IMR-90 (cell line): ENCODE data around the gene CLDN4.

ENCODE experiments used
- POLR2A ChIP-seq: IDR thresholded peaks from 2 replicates; pipeline ENCODE4 v1.6.1; 2012; ENCODE audit warnings: mild to moderate bottlenecking, low read depth, low read length
- TF ChIP-seq, protein P1 (sequence below): conservative IDR thresholded peaks from 2 replicates; pipeline ENCODE4 v1.5.1; 2012; ENCODE audit warnings: mild to moderate bottlenecking, low read depth, low read length, improper control_type of control experiment

GRCh38 chr7:73786588-73786987 is 44.2 kb upstream of the CLDN4 start:
- TF ChIP-seq, protein P1, sequence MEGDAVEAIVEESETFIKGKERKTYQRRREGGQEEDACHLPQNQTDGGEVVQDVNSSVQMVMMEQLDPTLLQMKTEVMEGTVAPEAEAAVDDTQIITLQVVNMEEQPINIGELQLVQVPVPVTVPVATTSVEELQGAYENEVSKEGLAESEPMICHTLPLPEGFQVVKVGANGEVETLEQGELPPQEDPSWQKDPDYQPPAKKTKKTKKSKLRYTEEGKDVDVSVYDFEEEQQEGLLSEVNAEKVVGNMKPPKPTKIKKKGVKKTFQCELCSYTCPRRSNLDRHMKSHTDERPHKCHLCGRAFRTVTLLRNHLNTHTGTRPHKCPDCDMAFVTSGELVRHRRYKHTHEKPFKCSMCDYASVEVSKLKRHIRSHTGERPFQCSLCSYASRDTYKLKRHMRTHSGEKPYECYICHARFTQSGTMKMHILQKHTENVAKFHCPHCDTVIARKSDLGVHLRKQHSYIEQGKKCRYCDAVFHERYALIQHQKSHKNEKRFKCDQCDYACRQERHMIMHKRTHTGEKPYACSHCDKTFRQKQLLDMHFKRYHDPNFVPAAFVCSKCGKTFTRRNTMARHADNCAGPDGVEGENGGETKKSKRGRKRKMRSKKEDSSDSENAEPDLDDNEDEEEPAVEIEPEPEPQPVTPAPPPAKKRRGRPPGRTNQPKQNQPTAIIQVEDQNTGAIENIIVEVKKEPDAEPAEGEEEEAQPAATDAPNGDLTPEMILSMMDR = no peak
- no peak for TF ChIP-seq POLR2A
